Panc1 (cell line): ENCODE measurements around the gene EFCAB9. TPM values are rescaled to one million over a fixed set of nuclear protein-coding genes. Genes with fewer than 3 reads are reported as not detected.

Experiments used
- ATAC-seq: fragments of 200-7000 bp; cut with Tn5 transposase; 2 replicates; pipeline ENCODE4 v1.9.1; 2020; ENCODE audit warnings: mild to moderate bottlenecking, moderate library complexity
- BruUV-seq: library from RNA; stranded (reverse); fragments of 400-500 nt; replicated peaks from 2 replicates; lab custom pipeline; 2021; lab: Mats Ljungman, UMichigan
- CTCF ChIA-PET: fragments of 300-600 bp; sonication (Branson Sonifier 250); formaldehyde crosslinking; loops from one replicate; lab custom pipeline; 2022; ENCODE audit warnings: antibody characterized with exemption; lab: Charles Lee
- POLR2A ChIA-PET: fragments of 300-600 bp; sonication (Branson Sonifier 250); formaldehyde crosslinking; loops from one replicate; lab custom pipeline; 2022; ENCODE audit warnings: antibody characterized with exemption; lab: Charles Lee
- DNase-seq: peaks from one replicate; pipeline ENCODE4 v3.0.0-alpha.2; 2010; ENCODE audit warnings: low read depth, low spot score
- H3K27ac ChIP-seq: 2 replicates; pipeline ENCODE4 v1.5.1; 2011; ENCODE audit warnings: mild to moderate bottlenecking, low read length, inconsistent platforms
- H3K27me3 ChIP-seq: fragments of 200-500 bp; sonication (Bioruptor generic); 2 replicates; pipeline ENCODE4 v1.6.0; 2014; ENCODE audit warnings: low read length, inconsistent platforms; ENCODE audit not compliant: control insufficient read depth, insufficient read depth
- H3K36me3 ChIP-seq: fragments of 200-500 bp; sonication (Bioruptor generic); 2 replicates; pipeline ENCODE4 v1.5.1; 2014; ENCODE audit warnings: inconsistent platforms, mild to moderate bottlenecking, low read length, moderate library complexity; ENCODE audit not compliant: control insufficient read depth, insufficient read depth
- H3K4me1 ChIP-seq: 2 replicates; pipeline ENCODE4 v1.5.1; 2011; ENCODE audit warnings: inconsistent platforms, mild to moderate bottlenecking, low read length, moderate library complexity; ENCODE audit not compliant: control insufficient read depth, insufficient read depth
- H3K4me3 ChIP-seq, 2 experiments: 2 replicates each; pipeline ENCODE4 v1.5.1; 2011 to 2012; ENCODE audit warnings: low read depth in 2 of 2, low read length in 2 of 2, mild to moderate bottlenecking in 2 of 2, inconsistent platforms in 1 of 2, moderate library complexity in 1 of 2
- H3K9me3 ChIP-seq: fragments of 200-500 bp; sonication (Bioruptor generic); 2 replicates; pipeline ENCODE4 v1.5.1; 2014; ENCODE audit warnings: low read depth, mild to moderate bottlenecking, inconsistent platforms, low read length, moderate library complexity; ENCODE audit not compliant: control insufficient read depth, insufficient read depth
- CTCF ChIP-seq: fragments of 450-650 bp; IDR thresholded peaks from 2 replicates; pipeline ENCODE4 v1.5.1; 2017; ENCODE audit warnings: mild to moderate bottlenecking
- POLR2AphosphoS5 ChIP-seq: IDR thresholded peaks from 2 replicates; pipeline ENCODE4 v1.6.1; 2012; ENCODE audit warnings: mild to moderate bottlenecking, low read depth, low read length, moderate library complexity
- REST ChIP-seq, 2 experiments: IDR thresholded peaks; 2 replicates each; pipeline ENCODE4 v1.6.1; 2011 to 2012; ENCODE audit warnings: low read depth in 2 of 2, control low read depth in 1 of 2, low read length in 1 of 2, mild to moderate bottlenecking in 1 of 2, moderate library complexity in 1 of 2; ENCODE audit not compliant: insufficient read depth in 1 of 2
- SIN3A ChIP-seq: IDR thresholded peaks from 2 replicates; pipeline ENCODE4 v1.6.1; 2012; ENCODE audit warnings: low read depth, mild to moderate bottlenecking, low read length, moderate library complexity, borderline replicate concordance; ENCODE audit not compliant: insufficient read depth
- TCF7L2 ChIP-seq: IDR thresholded peaks from 2 replicates; pipeline ENCODE4 v1.6.1; 2011; ENCODE audit warnings: mild to moderate bottlenecking, low read depth, low read length, inconsistent platforms
- in situ Hi-C: cut with HindIII; loops from 2 replicates; pipeline ENCODE4 v1.10.0; 2016; ENCODE audit warnings: low sequenced_read_pairs, low pct_unique_long_range_greater_than_20kb
- intact Hi-C: fragments of 100-400 bp; cut with micrococcal nuclease; formaldehyde crosslinking; loops from one replicate; pipeline ENCODE4 v1.10.0; 2022; ENCODE audit not compliant: unreplicated experiment
- total RNA-seq: library from RNA; stranded (reverse); gene quantifications from one replicate; pipeline ENCODE4 v1.2.1, GENCODE V29; 2021; ENCODE audit not compliant: unreplicated experiment

EFCAB9 gene
- total RNA-seq, 1 experiment from 2014 or later = not detected

GRCh38 chr5:172146748-172147092, 47.3 kb upstream of the EFCAB9 start:
- intact Hi-C loops (no loop called here), in situ Hi-C loops (no loop called here)
- Histone ChIP-seq H3K9me3 (no peaks in the 10 kb centered on the region), H3K4me1 (peaks cover 1% of the 10 kb centered on the region; the same call in 1 of the 2 replicates), H3K27ac (no peak overlapping the region), H3K4me3 (no peak overlapping the region), H3K27me3 (no peaks in the 10 kb centered on the region), H3K36me3 (no peaks in the 10 kb centered on the region)
- POLR2A ChIA-PET = no interaction called here
- BruUV-seq = no TSS peak
- no peak for DNase-seq
- CTCF ChIA-PET = no interaction called here
- TF ChIP-seq REST (IDR thresholded peaks at IDR 0.05; ENCODE audit: insufficient read depth in 1 of 2, low read depth in 2 of 2, low read length in 1 of 2) (no peak), TCF7L2 (no peak), POLR2AphosphoS5 (no peak), CTCF (no peak), SIN3A (no peak)
- no peak for ATAC-seq

- intact Hi-C loops = no loop called here
- DNase-seq (no peak), ATAC-seq (no peak)
- ChIA-PET CTCF (no interaction called here), POLR2A (no interaction called here)
- H3K4me1 ChIP-seq = no peaks in the 10 kb centered on the region; the same call in 1 of the 2 replicates
- no peaks in the 10 kb centered on the region for H3K27me3 ChIP-seq
- TF ChIP-seq SIN3A (no peak), REST (IDR thresholded peaks at IDR 0.05; ENCODE audit: insufficient read depth in 1 of 2, low read depth in 2 of 2, low read length in 1 of 2) (no peak), TCF7L2 (no peak), POLR2AphosphoS5 (no peak), CTCF (no peak)
- no TSS peak for BruUV-seq
- H3K9me3 ChIP-seq = no peaks in the 10 kb centered on the region
- H3K4me3 ChIP-seq = no peak overlapping the region
- H3K27ac ChIP-seq = no peak overlapping the region
- H3K36me3 ChIP-seq = no peaks in the 10 kb centered on the region
- in situ Hi-C loops = no loop called here
Measured at GRCh38 chr5:172147857-172148256, 46.1 kb upstream of the EFCAB9 start.
